Endodermal cell (in vitro differentiated cells): Measurements from ENCODE around the gene XRCC1. TPM values are rescaled to one million over a fixed set of nuclear protein-coding genes. Genes with fewer than 3 reads are reported as not detected.

ENCODE experiments used
- DNase-seq: peaks from one replicate; pipeline ENCODE4 v3.0.0-alpha.2; 2017
- H3K27ac ChIP-seq: 2 replicates; pipeline ENCODE4 v1.5.1; 2013; ENCODE audit warnings: mild to moderate bottlenecking, low read depth, low read length, moderate library complexity
- H3K27me3 ChIP-seq: 2 replicates; pipeline ENCODE4 v1.6.1; 2013; ENCODE audit warnings: mild to moderate bottlenecking, low read length, moderate library complexity; ENCODE audit not compliant: insufficient read depth, control insufficient read depth, poor library complexity, severe bottlenecking
- H3K36me3 ChIP-seq: 2 replicates; pipeline ENCODE4 v1.7.0; 2013; ENCODE audit warnings: mild to moderate bottlenecking, low read length, moderate library complexity; ENCODE audit not compliant: control insufficient read depth, insufficient read depth
- H3K4me1 ChIP-seq: one replicate; pipeline ENCODE4 v1.7.0; 2013; ENCODE audit warnings: low read length; ENCODE audit not compliant: control insufficient read depth, insufficient read depth
- H3K4me3 ChIP-seq: 2 replicates; pipeline ENCODE4 v1.5.1; 2013; ENCODE audit warnings: mild to moderate bottlenecking, low read length, moderate library complexity
- H3K9ac ChIP-seq: 2 replicates; pipeline ENCODE4 v1.6.1; 2013; ENCODE audit warnings: mild to moderate bottlenecking, low read length, moderate library complexity; ENCODE audit not compliant: poor library complexity, severe bottlenecking; ENCODE audit errors: extremely low read depth
- H3K9me3 ChIP-seq: 2 replicates; pipeline ENCODE4 v1.6.1; 2013; ENCODE audit warnings: mild to moderate bottlenecking, low read length, moderate library complexity; ENCODE audit not compliant: control insufficient read depth
- H3K27ac Mint-ChIP-seq: 2 replicates; pipeline ENCODE4 v1.8.0; 2020; ENCODE audit warnings: mixed read lengths
- H3K27me3 Mint-ChIP-seq: 2 replicates; pipeline ENCODE4 v1.8.0; 2021; ENCODE audit warnings: mild to moderate bottlenecking, mixed read lengths; ENCODE audit not compliant: insufficient read depth
- H3K36me3 Mint-ChIP-seq: 2 replicates; pipeline ENCODE4 v1.8.0; 2020; ENCODE audit warnings: low read depth, mixed read lengths
- H3K4me1 Mint-ChIP-seq: 2 replicates; pipeline ENCODE4 v1.8.0; 2020; ENCODE audit warnings: mixed read lengths
- H3K4me3 Mint-ChIP-seq: 2 replicates; pipeline ENCODE4 v1.8.0; 2020; ENCODE audit warnings: mild to moderate bottlenecking, moderate library complexity, mixed read lengths
- H3K9me3 Mint-ChIP-seq: 2 replicates; pipeline ENCODE4 v1.8.0; 2020; ENCODE audit warnings: mild to moderate bottlenecking, mixed read lengths
- WGBS, 2 experiments: methylation state at CpG; one replicate each; pipeline versions ENCODE4 v1.1.5 to v1.1.7; 2013; ENCODE audit warnings: missing lambda C conversion rate in 2 of 2, mixed read lengths in 1 of 2; ENCODE audit not compliant: insufficient coverage in 1 of 2, insufficient read length in 1 of 2; 5-methylcytosine and 5-hydroxymethylcytosine counted together
- total RNA-seq, 2 donors: library from RNA; stranded (reverse); fragmentation: NEBNext Ultra II Directional in 1 of 2; extraction: Animal tissue kit (Norgen Biotek cat#: 25700) in 1 of 2; gene quantifications; 2 replicates in 1 of 2; 3 replicates in 1 of 2; pipeline ENCODE4 v1.2.1, GENCODE V29; 2021
- TF ChIP-seq, protein P1 (sequence below): fragments of 200-600 bp; sonication (generic); conservative IDR thresholded peaks from 2 replicates; pipeline ENCODE4 v1.5.0; 2021; ENCODE audit warnings: antibody characterized with exemption, mild to moderate bottlenecking

The XRCC1 gene
- total RNA-seq, 2 donors from 2014 or later = 48.8 to 52.1 TPM

DNA sequence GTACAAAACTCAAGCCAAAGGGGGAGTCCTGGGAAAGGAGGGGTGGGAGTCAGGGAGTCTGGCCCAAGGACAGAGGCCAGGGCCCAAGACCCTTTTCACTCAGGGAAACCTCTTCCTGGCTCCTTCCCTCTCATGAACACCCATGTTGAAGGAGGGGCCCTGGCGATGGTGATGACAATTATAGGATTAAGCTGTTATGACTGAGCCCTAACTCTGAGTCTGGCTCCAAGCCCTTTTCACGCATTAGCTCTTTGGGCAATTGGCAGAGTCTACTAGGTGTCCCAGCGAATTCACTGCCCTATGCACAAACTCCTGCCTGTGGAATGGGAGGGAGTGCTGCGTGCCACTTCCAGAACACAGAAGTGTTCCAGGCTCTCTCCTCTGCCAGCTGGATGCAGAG lies 21.7 kb downstream of the XRCC1 start:
- H3K27me3 Mint-ChIP-seq = no peaks in the 10 kb centered on the region
- no peak overlapping the region for H3K27ac Mint-ChIP-seq
- no peaks in the 10 kb centered on the region for H3K9me3 ChIP-seq
- H3K4me1 ChIP-seq = no peaks in the 10 kb centered on the region
- no peak overlapping the region for H3K9ac ChIP-seq
- H3K36me3 Mint-ChIP-seq = peaks cover 61% of the 10 kb centered on the region
- H3K27ac ChIP-seq = no peak overlapping the region
- H3K4me1 Mint-ChIP-seq = no peaks in the 10 kb centered on the region
- no peaks in the 10 kb centered on the region for H3K9me3 Mint-ChIP-seq
- H3K4me3 Mint-ChIP-seq = no peak overlapping the region
- no peaks in the 10 kb centered on the region for H3K27me3 ChIP-seq
- WGBS, 2 experiments = 94 to 100% methylated on average over 3 to 4 of the region's 4 CpGs
- H3K4me3 ChIP-seq = no peak overlapping the region
- no peak for DNase-seq
- TF ChIP-seq, protein P1, sequence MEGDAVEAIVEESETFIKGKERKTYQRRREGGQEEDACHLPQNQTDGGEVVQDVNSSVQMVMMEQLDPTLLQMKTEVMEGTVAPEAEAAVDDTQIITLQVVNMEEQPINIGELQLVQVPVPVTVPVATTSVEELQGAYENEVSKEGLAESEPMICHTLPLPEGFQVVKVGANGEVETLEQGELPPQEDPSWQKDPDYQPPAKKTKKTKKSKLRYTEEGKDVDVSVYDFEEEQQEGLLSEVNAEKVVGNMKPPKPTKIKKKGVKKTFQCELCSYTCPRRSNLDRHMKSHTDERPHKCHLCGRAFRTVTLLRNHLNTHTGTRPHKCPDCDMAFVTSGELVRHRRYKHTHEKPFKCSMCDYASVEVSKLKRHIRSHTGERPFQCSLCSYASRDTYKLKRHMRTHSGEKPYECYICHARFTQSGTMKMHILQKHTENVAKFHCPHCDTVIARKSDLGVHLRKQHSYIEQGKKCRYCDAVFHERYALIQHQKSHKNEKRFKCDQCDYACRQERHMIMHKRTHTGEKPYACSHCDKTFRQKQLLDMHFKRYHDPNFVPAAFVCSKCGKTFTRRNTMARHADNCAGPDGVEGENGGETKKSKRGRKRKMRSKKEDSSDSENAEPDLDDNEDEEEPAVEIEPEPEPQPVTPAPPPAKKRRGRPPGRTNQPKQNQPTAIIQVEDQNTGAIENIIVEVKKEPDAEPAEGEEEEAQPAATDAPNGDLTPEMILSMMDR = no peak
- peaks cover 46% of the 10 kb centered on the region for H3K36me3 ChIP-seq

DNA sequence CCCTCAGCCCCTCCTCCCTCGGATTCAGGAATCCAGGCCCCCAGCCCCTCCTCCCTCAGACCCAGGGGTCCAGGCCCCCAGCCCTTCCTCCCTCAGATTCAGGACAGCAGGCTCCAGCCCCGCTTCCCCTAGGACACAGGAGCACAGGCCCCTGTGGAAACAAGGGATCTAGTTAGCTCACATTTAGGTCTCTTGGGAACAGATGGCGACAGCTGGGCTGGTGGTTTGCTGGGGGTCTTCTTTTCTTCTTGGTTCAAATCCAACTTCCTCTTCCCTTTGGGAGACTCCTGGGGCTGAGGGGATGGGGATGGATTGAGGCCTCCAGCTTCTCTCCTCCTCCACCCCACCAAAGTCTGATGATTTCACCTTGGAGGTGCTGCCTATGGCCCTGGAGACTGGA lies 22.7 kb downstream of the XRCC1 start:
- Mint-ChIP-seq H3K9me3 (no peaks in the 10 kb centered on the region), H3K4me3 (no peak overlapping the region), H3K4me1 (no peaks in the 10 kb centered on the region), H3K27ac (no peak overlapping the region), H3K27me3 (no peaks in the 10 kb centered on the region), H3K36me3 (peaks cover 66% of the 10 kb centered on the region)
- Histone ChIP-seq H3K36me3 (peaks cover 46% of the 10 kb centered on the region), H3K9me3 (no peaks in the 10 kb centered on the region), H3K4me3 (no peak overlapping the region), H3K27me3 (no peaks in the 10 kb centered on the region), H3K4me1 (no peaks in the 10 kb centered on the region), H3K27ac (no peak overlapping the region), H3K9ac (no peak overlapping the region)
- WGBS, 2 experiments = 97% methylated on average over 2 of the region's 3 CpGs; no CpG with 5 or more reads in 1 of the 2 experiments
- TF ChIP-seq, protein P1 = no peak
- no peak for DNase-seq

DNA sequence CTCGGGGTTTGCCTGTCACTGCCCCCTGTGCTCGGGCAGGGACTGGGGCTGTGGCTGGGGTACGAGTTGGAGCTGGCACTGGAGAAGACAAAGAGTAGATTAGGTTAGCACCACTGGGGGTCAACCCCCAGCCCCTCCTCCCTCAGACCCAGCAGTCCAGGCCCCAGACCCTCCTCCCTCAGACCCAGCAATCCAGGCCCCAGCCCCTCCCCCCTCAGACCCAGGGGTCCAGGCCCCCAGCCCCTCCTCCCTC lies 23.2 kb downstream of the XRCC1 start:
- Mint-ChIP-seq H3K9me3 (no peaks in the 10 kb centered on the region), H3K27ac (no peak overlapping the region), H3K4me3 (no peak overlapping the region), H3K27me3 (no peaks in the 10 kb centered on the region), H3K36me3 (peaks cover 68% of the 10 kb centered on the region), H3K4me1 (no peaks in the 10 kb centered on the region)
- TF ChIP-seq, protein P1 = no peak
- DNase-seq = no peak
- Histone ChIP-seq H3K27ac (no peak overlapping the region), H3K36me3 (peaks cover 46% of the 10 kb centered on the region), H3K4me1 (no peaks in the 10 kb centered on the region), H3K9ac (no peak overlapping the region), H3K27me3 (no peaks in the 10 kb centered on the region), H3K9me3 (no peaks in the 10 kb centered on the region), H3K4me3 (no peak overlapping the region)
- 95% methylated on average over 3 of the region's 3 CpGs; no CpG with 5 or more reads in 1 of the 2 experiments for WGBS, 2 experiments
